ENCODE results near the gene CEP104. TPM values are rescaled to one million over a fixed set of nuclear protein-coding genes. Genes with fewer than 3 reads are reported as not detected.
"Not testable (repeated sequence)": the region's sequence is repeated elsewhere in the genome, so short reads cannot be mapped to it uniquely, and the experiment has no call there.

Gene CEP104
- polyA plus RNA-seq, 2 of the 4 experiments (the other 2 are of a cell fraction), result 14.5 to 28.8 TPM

- CTCF ChIA-PET, result interaction anchor here (1.2 kb wide), 1 partner anchor 28 kb away, joined by 4 read pairs; no protein-coding TSS in a partner anchor
- WGBS (ENCODE audit: missing lambda C conversion rate), result 53% methylated on average over 19 of the region's 19 CpGs
- FAIRE-seq, result no peak
- H3K4me3 ChIP-seq, result no peak overlapping the region
- no peak for TF ChIP-seq CEBPB (IDR thresholded peaks at IDR 0.05)
- no peak for TF ChIP-seq NFE2L2 (conservative IDR thresholded peaks at IDR 0.05; ENCODE audit: low read length)
- no peak for TF ChIP-seq NPAS2 (CRISPR knock-in tag; IDR thresholded peaks at IDR 0.05; ENCODE audit: borderline replicate concordance)
- TF ChIP-seq CBX2 (IDR thresholded peaks at IDR 0.05; ENCODE audit: borderline replicate concordance, low read depth), result no peak
- TF ChIP-seq ZSCAN20 (CRISPR knock-in tag; IDR thresholded peaks at IDR 0.05), result no peak
- POLR2A ChIA-PET, result no interaction called here
- no peak for ATAC-seq
- no peaks in the 10 kb centered on the region for H3K9me3 ChIP-seq
- H3K4me1 ChIP-seq, result no peaks in the 10 kb centered on the region
- DNase-seq (ENCODE audit: low read depth in 1 of 2, low spot score in 1 of 2), result no peak
- H3K4me2 ChIP-seq, result no peak overlapping the region
- H3K27ac ChIP-seq, result no peak overlapping the region
Measured at GRCh38 chr1:3803905-3804626, 52.9 kb downstream of the CEP104 start.

DNA sequence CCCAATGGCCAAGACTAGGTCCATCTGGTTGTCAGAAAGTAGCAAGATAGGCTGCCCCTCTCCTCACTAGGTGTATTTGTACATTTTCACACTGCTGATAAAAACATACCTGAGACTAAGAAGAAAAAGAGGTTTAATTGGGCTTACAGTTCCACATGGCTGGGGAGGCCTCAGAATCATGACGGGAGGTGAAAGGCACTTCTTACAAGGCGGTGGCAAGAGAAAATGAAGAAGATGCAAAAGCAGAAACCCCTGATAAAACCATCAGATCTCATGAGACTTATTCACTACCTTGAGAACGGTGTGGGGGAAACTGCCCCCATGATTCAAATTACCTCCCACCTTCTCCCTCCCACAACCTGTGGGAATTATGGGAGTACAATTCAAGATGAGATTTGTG, 56.2 kb downstream of the CEP104 start:
- H3K4me3 ChIP-seq; H3K4me2 ChIP-seq; H3K9me3 ChIP-seq; POLR2A ChIA-PET; ATAC-seq; FAIRE-seq; H3K4me1 ChIP-seq; H3K27ac ChIP-seq; DNase-seq (ENCODE audit: low read depth in 1 of 2, low spot score in 1 of 2): not testable (repeated sequence)
- 54% methylated on average over 3 of the region's 3 CpGs for WGBS (ENCODE audit: missing lambda C conversion rate)
- CTCF ChIA-PET, result interaction anchor here (1.4 to 2.0 kb wide), 3 partner anchors 12 to 106 kb away, joined by 5 read pairs; no protein-coding TSS in a partner anchor

DNA sequence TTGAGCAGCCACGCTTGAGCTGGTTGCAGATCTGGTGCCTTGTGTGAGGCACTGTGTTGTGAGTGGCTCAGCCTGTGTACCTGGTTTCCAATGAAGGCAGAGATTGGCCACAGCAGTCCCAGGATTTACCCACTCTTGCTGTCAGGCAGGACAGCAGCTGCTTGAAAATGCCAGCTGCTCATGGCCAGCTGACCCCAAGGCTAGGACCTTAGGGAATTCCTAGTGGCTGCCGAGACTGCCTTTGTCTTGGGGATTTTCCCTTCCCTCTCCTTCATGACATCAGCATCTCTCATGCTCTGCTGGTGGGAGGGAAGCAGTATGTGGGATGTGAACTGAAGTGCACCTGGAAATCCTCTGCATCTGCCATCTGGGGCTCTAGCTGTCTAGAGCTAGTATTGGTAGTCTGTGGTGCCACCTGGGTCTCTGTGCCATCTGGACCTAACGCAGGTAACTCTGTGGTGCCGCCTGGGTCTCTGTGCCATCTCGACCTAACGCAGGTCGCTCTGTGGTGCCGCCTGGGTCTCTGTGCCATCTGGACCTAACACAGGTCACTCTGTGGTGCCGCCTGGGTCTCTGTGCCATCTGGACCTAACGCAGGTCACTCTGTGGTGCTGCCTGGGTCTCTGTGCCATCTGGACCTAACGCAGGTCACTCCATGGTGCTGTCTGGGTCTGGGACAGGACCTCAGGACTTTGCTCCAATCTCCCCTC, 56.9 kb downstream of the CEP104 start:
- Histone ChIP-seq H3K4me2 (no peak overlapping the region), H3K4me3 (no peak overlapping the region), H3K4me1 (peaks cover 5% of the 10 kb centered on the region; the same call in 1 of the 3 replicates), H3K9me3 (no peaks in the 10 kb centered on the region), H3K27ac (no peak overlapping the region)
- CTCF ChIA-PET, result interaction anchor here (0.8 to 1.4 kb wide), 2 partner anchors 8 to 105 kb away, joined by 3 to 5 read pairs; no protein-coding TSS in a partner anchor
- 44% methylated on average over 3 of the region's 11 CpGs for WGBS (ENCODE audit: missing lambda C conversion rate)
- DNase-seq (ENCODE audit: low read depth in 1 of 2, low spot score in 1 of 2) (no peak), FAIRE-seq (no peak), ATAC-seq (peak in 1 of 2 experiments; percentile 12; a peak in 1 of 6 replicates)
- POLR2A ChIA-PET, result no interaction called here
- TF ChIP-seq HEYL (CRISPR knock-in tag; IDR thresholded peaks at IDR 0.05), result no peak
- TF ChIP-seq HOXB5 (CRISPR knock-in tag; IDR thresholded peaks at IDR 0.05), result no peak
- no peak for TF ChIP-seq MAFK (IDR thresholded peaks at IDR 0.05; ENCODE audit: partially characterized antibody)
- TF ChIP-seq HMGXB4 (CRISPR knock-in tag; IDR thresholded peaks at IDR 0.05; ENCODE audit: borderline replicate concordance), result no peak
- no peak for TF ChIP-seq RAD21 (conservative IDR thresholded peaks at IDR 0.05 in 1 of 2, IDR thresholded peaks at IDR 0.05 in 1 of 2)
- TF ChIP-seq E2F6 (IDR thresholded peaks at IDR 0.05; ENCODE audit: borderline replicate concordance, low read depth), result no peak
- no peak for TF ChIP-seq ELK1 (IDR thresholded peaks at IDR 0.05; ENCODE audit: low read depth, low read length)
- no peak for TF ChIP-seq MAZ (IDR thresholded peaks at IDR 0.05; ENCODE audit: borderline replicate concordance, low read depth, low read length)
- TF ChIP-seq REST (IDR thresholded peaks at IDR 0.05), result no peak
- TF ChIP-seq CHD2 (IDR thresholded peaks at IDR 0.05; ENCODE audit: low read length, partially characterized antibody), result no peak
